H1 (cell line): ENCODE results near the gene KRT27. TPM values are rescaled to one million over a fixed set of nuclear protein-coding genes. Genes with fewer than 3 reads are reported as not detected.

Source experiments
- CTCF ChIA-PET: fragments of 300-600 bp; sonication (Branson Sonifier 250); formaldehyde crosslinking; loops from one replicate; lab custom pipeline; 2021; ENCODE audit not compliant: partially characterized antibody; lab: Charles Lee
- POLR2A ChIA-PET: fragments of 300-600 bp; sonication (Branson Sonifier 250); formaldehyde crosslinking; loops from one replicate; lab custom pipeline; 2021; ENCODE audit warnings: inconsistent platforms; ENCODE audit not compliant: partially characterized antibody; lab: Charles Lee
- DNase-seq, 2 experiments: peaks; one replicate each; pipeline versions ENCODE4 v3.0.0 to v3.0.0-alpha.2; 2010 to 2022; ENCODE audit warnings: low spot score in 2 of 2, low read depth in 1 of 2, mixed read lengths in 1 of 2
- FAIRE-seq: peaks from 2 replicates; lab custom pipeline; 2011; peaks lifted over from hg19 to GRCh38; lab: Jason Lieb, UNC
- H2AFZ ChIP-seq: 2 replicates; pipeline ENCODE4 v1.8.1; 2012; ENCODE audit warnings: low read length, inconsistent platforms
- H2AK5ac ChIP-seq: 2 replicates; pipeline ENCODE4 v1.6.1; 2013; ENCODE audit warnings: low read depth, low read length
- H2BK120ac ChIP-seq: replicated peaks from 2 replicates; pipeline ENCODE3; 2013; ENCODE audit warnings: low read depth, low read length, inconsistent platforms
- H2BK12ac ChIP-seq: 2 replicates; pipeline ENCODE4 v1.6.1; 2013; ENCODE audit warnings: low read depth, low read length
- H2BK15ac ChIP-seq: 2 replicates; pipeline ENCODE4 v1.6.1; 2013; ENCODE audit warnings: low read length
- H2BK20ac ChIP-seq: 2 replicates; pipeline ENCODE4 v1.6.1; 2013; ENCODE audit warnings: low read length
- H2BK5ac ChIP-seq: 2 replicates; pipeline ENCODE4 v1.6.1; 2013; ENCODE audit warnings: low read depth, low read length
- H3K14ac ChIP-seq: 2 replicates; pipeline ENCODE4 v1.6.1; 2013; ENCODE audit warnings: inconsistent platforms; ENCODE audit not compliant: insufficient read length
- H3K18ac ChIP-seq: 2 replicates; pipeline ENCODE4 v1.6.1; 2013; ENCODE audit warnings: low read length; ENCODE audit errors: extremely low read depth
- H3K23ac ChIP-seq: 2 replicates; pipeline ENCODE4 v1.6.1; 2013; ENCODE audit warnings: inconsistent platforms; ENCODE audit not compliant: insufficient read length
- H3K23me2 ChIP-seq: 2 replicates; pipeline ENCODE4 v1.6.1; 2013; ENCODE audit warnings: low read depth, low read length
- H3K27ac ChIP-seq: 2 replicates; pipeline ENCODE4 v1.6.1; 2011; ENCODE audit warnings: low read depth, low read length, inconsistent platforms
- H3K27me3 ChIP-seq, 4 experiments: replicated peaks in 1 of 4; 1 replicate in 1 of 4; 2 replicates in 3 of 4; pipeline versions ENCODE4 v1.6.1 to v1.8.1; 2011 to 2013; ENCODE audit warnings: low read length in 3 of 4, mild to moderate bottlenecking in 3 of 4, inconsistent platforms in 2 of 4, mixed read lengths in 2 of 4, moderate library complexity in 1 of 4; ENCODE audit not compliant: control insufficient read depth in 3 of 4, insufficient read depth in 3 of 4; ENCODE audit errors: extremely low read depth in 1 of 4
- H3K36me3 ChIP-seq, 4 experiments: 2 replicates each; pipeline versions ENCODE4 v1.6.1 to v1.8.1; 2011 to 2013; ENCODE audit warnings: mild to moderate bottlenecking in 4 of 4, low read length in 3 of 4, moderate library complexity in 2 of 4, control low read depth in 1 of 4, inconsistent platforms in 1 of 4; ENCODE audit not compliant: insufficient read depth in 4 of 4, control insufficient read depth in 2 of 4
- H3K4ac ChIP-seq: replicated peaks from 2 replicates; pipeline ENCODE3; 2013; ENCODE audit warnings: low read length, low read depth, mixed read lengths, inconsistent platforms; ENCODE audit not compliant: insufficient read length
- H3K4me1 ChIP-seq, 4 experiments: replicated peaks in 1 of 4; 1 replicate in 1 of 4; 2 replicates in 3 of 4; pipeline versions ENCODE4 v1.6.1 to v1.8.1; 2011 to 2013; ENCODE audit warnings: low read length in 3 of 4, inconsistent platforms in 2 of 4, mixed read lengths in 1 of 4; ENCODE audit not compliant: insufficient read depth in 4 of 4, control insufficient read depth in 3 of 4
- H3K4me2 ChIP-seq, 2 experiments: 2 replicates each; pipeline versions ENCODE4 v1.6.1 to v1.8.1; 2011 to 2013; ENCODE audit warnings: low read depth in 2 of 2, low read length in 2 of 2, control low read depth in 1 of 2, inconsistent platforms in 1 of 2, mild to moderate bottlenecking in 1 of 2; ENCODE audit not compliant: insufficient read depth in 1 of 2
- H3K4me3 ChIP-seq, 4 experiments: fragments of 200-600, 300-600 bp in 1 of 4; sonication (generic), shearing (Covaris generic), sonication (Bioruptor Twin) in 1 of 4; 2 replicates each; pipeline versions ENCODE4 v1.5.1 to v1.8.1; 2011 to 2016; ENCODE audit warnings: low read length in 4 of 4, low read depth in 3 of 4, control low read depth in 2 of 4, inconsistent platforms in 2 of 4, mild to moderate bottlenecking in 2 of 4, mixed read lengths in 1 of 4, moderate library complexity in 1 of 4; ENCODE audit not compliant: insufficient read depth in 2 of 4; ENCODE audit errors: extremely low read depth in 1 of 4
- H3K56ac ChIP-seq: replicated peaks from 2 replicates; pipeline ENCODE3; 2013; ENCODE audit warnings: low read depth, mild to moderate bottlenecking, mixed read lengths, low read length, inconsistent platforms; ENCODE audit not compliant: insufficient read length
- H3K79me1 ChIP-seq: 2 replicates; pipeline ENCODE4 v1.6.1; 2013; ENCODE audit warnings: low read depth, low read length, control low read depth
- H3K79me2 ChIP-seq, 2 experiments: 2 replicates each; pipeline versions ENCODE4 v1.6.1 to v1.8.1; 2012 to 2013; ENCODE audit warnings: low read length in 2 of 2, mild to moderate bottlenecking in 2 of 2, inconsistent platforms in 1 of 2; ENCODE audit not compliant: insufficient read depth in 2 of 2, control insufficient read depth in 1 of 2
- H3K9ac ChIP-seq, 4 experiments: replicated peaks in 1 of 4; 1 replicate in 1 of 4; 2 replicates in 3 of 4; pipeline versions ENCODE4 v1.6.1 to v1.8.1; 2011 to 2013; ENCODE audit warnings: low read depth in 3 of 4, low read length in 3 of 4, control low read depth in 2 of 4, mild to moderate bottlenecking in 2 of 4, moderate library complexity in 2 of 4, inconsistent platforms in 1 of 4; ENCODE audit errors: extremely low read depth in 1 of 4
- H3K9me3 ChIP-seq, 2 experiments: 2 replicates each; pipeline versions ENCODE4 v1.6.1 to v1.8.1; 2012 to 2013; ENCODE audit warnings: mild to moderate bottlenecking in 2 of 2, moderate library complexity in 2 of 2, control low read depth in 1 of 2, inconsistent platforms in 1 of 2, low read depth in 1 of 2, low read length in 1 of 2, mixed read lengths in 1 of 2; ENCODE audit not compliant: insufficient read depth in 2 of 2
- H4K20me1 ChIP-seq, 2 experiments: replicated peaks in 1 of 2; 2 replicates each; pipeline versions ENCODE3 to v1.8.1; 2011 to 2013; ENCODE audit warnings: inconsistent platforms in 2 of 2, low read length in 2 of 2, mild to moderate bottlenecking in 1 of 2; ENCODE audit not compliant: insufficient read depth in 2 of 2, control insufficient read depth in 1 of 2
- H4K5ac ChIP-seq: 2 replicates; pipeline ENCODE4 v1.6.1; 2013; ENCODE audit warnings: low read length, low read depth, mixed read lengths, inconsistent platforms; ENCODE audit not compliant: insufficient read length
- H4K8ac ChIP-seq: 2 replicates; pipeline ENCODE4 v1.8.0; 2013; ENCODE audit warnings: mild to moderate bottlenecking, moderate library complexity, low read length, inconsistent platforms; ENCODE audit not compliant: insufficient read depth; ENCODE audit errors: extremely low read depth
- H4K91ac ChIP-seq: replicated peaks from 2 replicates; pipeline ENCODE3; 2013; ENCODE audit warnings: low read length, mixed read lengths, inconsistent platforms; ENCODE audit not compliant: insufficient read length
- CREB1 ChIP-seq: IDR thresholded peaks from 2 replicates; pipeline ENCODE4 v1.6.1; 2012; ENCODE audit warnings: inconsistent platforms
- RBBP5 ChIP-seq: IDR thresholded peaks from 2 replicates; pipeline ENCODE4 v1.7.1; 2012; ENCODE audit warnings: low read depth, mild to moderate bottlenecking, inconsistent platforms, low read length, moderate library complexity, borderline replicate concordance
- RXRA ChIP-seq: IDR thresholded peaks from 2 replicates; pipeline ENCODE4 v1.6.1; 2011; ENCODE audit warnings: low read depth, mild to moderate bottlenecking, low read length, moderate library complexity; ENCODE audit not compliant: insufficient read depth
- SIX5 ChIP-seq: IDR thresholded peaks from 2 replicates; pipeline ENCODE4 v1.6.1; 2011; ENCODE audit warnings: mild to moderate bottlenecking, low read depth, low read length
- SRF ChIP-seq: IDR thresholded peaks from 2 replicates; pipeline ENCODE4 v1.6.1; 2011; ENCODE audit warnings: mild to moderate bottlenecking, low read depth, low read length, moderate library complexity
- SUZ12 ChIP-seq: fragments of 200-600 bp; sonication (generic); IDR thresholded peaks from 2 replicates; pipeline ENCODE4 v1.6.1; 2012; ENCODE audit warnings: mild to moderate bottlenecking, inconsistent platforms, low read length, moderate library complexity, mixed read lengths
- TAF7 ChIP-seq: optimal IDR thresholded peaks from 2 replicates; pipeline ENCODE3; 2011; ENCODE audit warnings: low read depth, mild to moderate bottlenecking, inconsistent platforms, low read length, moderate library complexity, borderline replicate concordance
- TBP ChIP-seq: IDR thresholded peaks from 2 replicates; pipeline ENCODE4 v1.6.1; 2011; ENCODE audit warnings: low read depth, low read length, improper control_type of control experiment
- TCF12 ChIP-seq: IDR thresholded peaks from 2 replicates; pipeline ENCODE4 v1.6.1; 2011; ENCODE audit warnings: low read depth, mild to moderate bottlenecking, low read length
- WGBS, 2 experiments: shearing (Covaris generic) in 1 of 2; methylation state at CpG; one replicate each; pipeline versions ENCODE4 v1.1.6 to v1.1.7; 2013 to 2015; ENCODE audit warnings: low lambda C conversion rate in 2 of 2, mixed read lengths in 2 of 2, inconsistent platforms in 1 of 2, low coverage in 1 of 2, missing lambda C conversion rate in 1 of 2; ENCODE audit not compliant: insufficient replicate concordance in 2 of 2, insufficient coverage in 1 of 2, insufficient read length in 1 of 2; ENCODE audit errors: extremely low coverage in 1 of 2, missing lambda C conversion rate in 1 of 2; 5-methylcytosine and 5-hydroxymethylcytosine counted together
- polyA plus RNA-seq, 7 experiments: library from polyadenylated mRNA; depleted of rRNA in 3 of 7; stranded (reverse) in 5 of 7; unstranded in 2 of 7; fragments of >200 nt in 5 of 7; fragments of 200-250 nt in 2 of 7; gene quantifications; 1 replicate in 5 of 7; 2 replicates in 1 of 7; 4 replicates in 1 of 7; pipeline versions ENCODE4 v1.2.1 to v1.2.3, GENCODE V29; 2011 to 2013; ENCODE audit warnings: missing spikeins in 2 of 7, mixed read lengths in 2 of 7
- total RNA-seq: library from RNA; stranded (reverse); fragmentation: NEBNext Ultra II Directional; extraction: Animal tissue kit (Norgen Biotek cat#: 25700); gene quantifications from 2 replicates; pipeline ENCODE4 v1.2.1, GENCODE V29; 2021
- TF ChIP-seq, protein P1 (sequence below): IDR thresholded peaks from 2 replicates; pipeline ENCODE4 v1.6.1; 2012; ENCODE audit warnings: inconsistent platforms
- TF ChIP-seq, protein P2 (sequence below), 3 experiments: IDR thresholded peaks; 1 replicate in 2 of 3; 2 replicates in 1 of 3; pipeline versions ENCODE4 v1.5.1 to v1.6.1; 2011; ENCODE audit warnings: low read length in 3 of 3, mild to moderate bottlenecking in 3 of 3, inconsistent platforms in 2 of 3, low read depth in 1 of 3, moderate library complexity in 1 of 3; ENCODE audit not compliant: insufficient read depth in 1 of 3; ENCODE audit errors: control extremely low read depth in 1 of 3
- TF ChIP-seq, protein P3 (sequence below): IDR thresholded peaks from 2 replicates; pipeline ENCODE4 v1.6.1; 2011; ENCODE audit warnings: low read depth, mild to moderate bottlenecking, low read length; ENCODE audit not compliant: insufficient read depth

Gene KRT27
- total and polyA plus RNA-seq, 2 of the 8 experiments (the other 6 are each of a cell fraction or from before 2014, with no cell fraction given) = not detected

GRCh38 chr17:40794466-40794865, 12.1 kb upstream of the KRT27 start:
- Histone ChIP-seq H2AK5ac (no peak overlapping the region), H3K4ac (no peak overlapping the region), H3K79me2 (no peaks in the 10 kb centered on the region), H3K27ac (no peak overlapping the region), H3K36me3 (no peaks in the 10 kb centered on the region), H3K4me3 (no peak overlapping the region), H3K27me3 (no peaks in the 10 kb centered on the region), H4K5ac (no peak overlapping the region), H3K79me1 (no peaks in the 10 kb centered on the region), H2BK12ac (no peak overlapping the region), H2BK20ac (no peak overlapping the region), H3K4me2 (no peak overlapping the region), H4K20me1 (no peaks in the 10 kb centered on the region), H3K9me3 (no peaks in the 10 kb centered on the region), H3K4me1 (no peaks in the 10 kb centered on the region), H2BK120ac (no peak overlapping the region), H2BK5ac (no peak overlapping the region), H4K91ac (no peak overlapping the region), H3K14ac (no peak overlapping the region), H3K18ac (no peak overlapping the region), H3K9ac (no peak overlapping the region), H2AFZ (no peak overlapping the region), H3K56ac (no peak overlapping the region), H3K23ac (no peak overlapping the region), H3K23me2 (no peaks in the 10 kb centered on the region), H2BK15ac (no peak overlapping the region), H4K8ac (no peak overlapping the region)
- CTCF ChIA-PET = interaction anchor here (1.5 to 2.4 kb wide), 3 partner anchors 9 to 179 kb away, joined by 5 to 10 read pairs (median 6); no protein-coding TSS in a partner anchor
- DNase-seq (no peak), FAIRE-seq (no peak)
- TF ChIP-seq, protein P1, sequence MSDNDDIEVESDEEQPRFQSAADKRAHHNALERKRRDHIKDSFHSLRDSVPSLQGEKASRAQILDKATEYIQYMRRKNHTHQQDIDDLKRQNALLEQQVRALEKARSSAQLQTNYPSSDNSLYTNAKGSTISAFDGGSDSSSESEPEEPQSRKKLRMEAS = no peak
- no peak for TF ChIP-seq SIX5
- TF ChIP-seq, protein P2, sequence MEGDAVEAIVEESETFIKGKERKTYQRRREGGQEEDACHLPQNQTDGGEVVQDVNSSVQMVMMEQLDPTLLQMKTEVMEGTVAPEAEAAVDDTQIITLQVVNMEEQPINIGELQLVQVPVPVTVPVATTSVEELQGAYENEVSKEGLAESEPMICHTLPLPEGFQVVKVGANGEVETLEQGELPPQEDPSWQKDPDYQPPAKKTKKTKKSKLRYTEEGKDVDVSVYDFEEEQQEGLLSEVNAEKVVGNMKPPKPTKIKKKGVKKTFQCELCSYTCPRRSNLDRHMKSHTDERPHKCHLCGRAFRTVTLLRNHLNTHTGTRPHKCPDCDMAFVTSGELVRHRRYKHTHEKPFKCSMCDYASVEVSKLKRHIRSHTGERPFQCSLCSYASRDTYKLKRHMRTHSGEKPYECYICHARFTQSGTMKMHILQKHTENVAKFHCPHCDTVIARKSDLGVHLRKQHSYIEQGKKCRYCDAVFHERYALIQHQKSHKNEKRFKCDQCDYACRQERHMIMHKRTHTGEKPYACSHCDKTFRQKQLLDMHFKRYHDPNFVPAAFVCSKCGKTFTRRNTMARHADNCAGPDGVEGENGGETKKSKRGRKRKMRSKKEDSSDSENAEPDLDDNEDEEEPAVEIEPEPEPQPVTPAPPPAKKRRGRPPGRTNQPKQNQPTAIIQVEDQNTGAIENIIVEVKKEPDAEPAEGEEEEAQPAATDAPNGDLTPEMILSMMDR (IDR thresholded peaks at IDR 0.05; ENCODE audit: control extremely low read depth in 1 of 3, insufficient read depth in 1 of 3, low read depth in 1 of 3, low read length in 3 of 3) = no peak
- no peak for TF ChIP-seq TCF12
- TF ChIP-seq RBBP5 = no peak
- TF ChIP-seq, protein P3, sequence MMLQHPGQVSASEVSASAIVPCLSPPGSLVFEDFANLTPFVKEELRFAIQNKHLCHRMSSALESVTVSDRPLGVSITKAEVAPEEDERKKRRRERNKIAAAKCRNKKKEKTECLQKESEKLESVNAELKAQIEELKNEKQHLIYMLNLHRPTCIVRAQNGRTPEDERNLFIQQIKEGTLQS = no peak
- TF ChIP-seq RXRA = no peak
- no peak for TF ChIP-seq TAF7
- no peak for TF ChIP-seq CREB1
- no peak for TF ChIP-seq SUZ12
- no peak for TF ChIP-seq SRF
- TF ChIP-seq TBP = no peak
- POLR2A ChIA-PET = no interaction called here
- 82% methylated on average over 2 of the region's 2 CpGs; no CpG with 5 or more reads in 1 of the 2 experiments for WGBS, 2 experiments
